CD4-positive, alpha-beta T cell (primary cell): Measurements from ENCODE around the gene KRT76. TPM values are rescaled to one million over a fixed set of nuclear protein-coding genes. Genes with fewer than 3 reads are reported as not detected.

Experiments
- ATAC-seq: fragments of 200-7000 bp; cut with Tn5 transposase; one replicate; pipeline ENCODE4 v1.10.0; 2022; ENCODE audit warnings: mild to moderate bottlenecking; ENCODE audit not compliant: poor library complexity
- CTCF ChIA-PET: fragments of 350-600 bp; sonication (Branson Sonifier 250); formaldehyde crosslinking; loops from one replicate; lab custom pipeline; 2021; ENCODE audit warnings: antibody characterized with exemption, inconsistent platforms; lab: Charles Lee
- POLR2A ChIA-PET: fragments of 350-600 bp; sonication (Branson Sonifier 250); formaldehyde crosslinking; loops from one replicate; lab custom pipeline; 2021; ENCODE audit warnings: antibody characterized with exemption, inconsistent platforms; lab: Charles Lee
- DNase-seq, 14 experiments: peaks; one replicate each; pipeline ENCODE4 v3.0.0-alpha.2; 2013 to 2020; ENCODE audit warnings: mixed read lengths in 2 of 14
- H3K27ac ChIP-seq, 2 donors: one replicate each; pipeline versions ENCODE4 v1.5.1 to v1.7.0; 2013; ENCODE audit warnings: low read length in 2 of 2, low read depth in 1 of 2, mild to moderate bottlenecking in 1 of 2
- H3K27me3 ChIP-seq, 2 experiments: 1 replicate in 1 of 2; 2 replicates in 1 of 2; pipeline versions ENCODE4 v1.6.1 to v1.7.0; 2013; ENCODE audit warnings: low read length in 2 of 2, control low read depth in 1 of 2, mild to moderate bottlenecking in 1 of 2, moderate library complexity in 1 of 2; ENCODE audit not compliant: insufficient read depth in 2 of 2, control insufficient read depth in 1 of 2
- H3K36me3 ChIP-seq: one replicate; pipeline ENCODE4 v1.6.1; 2013; ENCODE audit warnings: low read length, control low read depth; ENCODE audit not compliant: insufficient read depth
- H3K4me1 ChIP-seq: one replicate; pipeline ENCODE4 v1.6.1; 2013; ENCODE audit warnings: low read length, control low read depth; ENCODE audit not compliant: insufficient read depth
- H3K4me3 ChIP-seq: one replicate; pipeline ENCODE4 v1.5.1; 2013; ENCODE audit warnings: mild to moderate bottlenecking, low read length, moderate library complexity
- H3K9me3 ChIP-seq, 2 experiments: 1 replicate in 1 of 2; 2 replicates in 1 of 2; pipeline versions ENCODE4 v1.6.1 to v1.7.0; 2013; ENCODE audit warnings: low read length in 2 of 2, mild to moderate bottlenecking in 2 of 2, control low read depth in 1 of 2, moderate library complexity in 1 of 2; ENCODE audit not compliant: control insufficient read depth in 1 of 2, insufficient read depth in 1 of 2
- H3K27ac Mint-ChIP-seq: one replicate; pipeline ENCODE4 v1.8.0; 2020; ENCODE audit warnings: mixed read lengths
- H3K27me3 Mint-ChIP-seq: one replicate; pipeline ENCODE4 v1.8.0; 2021; ENCODE audit warnings: mixed read lengths
- H3K36me3 Mint-ChIP-seq: one replicate; pipeline ENCODE4 v1.8.0; 2021; ENCODE audit warnings: low read depth, mixed read lengths
- H3K4me1 Mint-ChIP-seq: one replicate; pipeline ENCODE4 v1.8.0; 2021; ENCODE audit warnings: low read depth, mixed read lengths
- H3K4me3 Mint-ChIP-seq: one replicate; pipeline ENCODE4 v1.8.0; 2020; ENCODE audit warnings: mild to moderate bottlenecking, mixed read lengths
- H3K9me3 Mint-ChIP-seq: one replicate; pipeline ENCODE4 v1.8.0; 2020; ENCODE audit warnings: mixed read lengths
- CTCF ChIP-seq: fragments of 200-600 bp; IDR thresholded peaks from one replicate; pipeline ENCODE4 v1.8.0; 2022; ENCODE audit warnings: antibody characterized with exemption, mild to moderate bottlenecking
- intact Hi-C, 2 experiments: fragments of 100-400 bp; cut with DNase I in 1 of 2; cut with micrococcal nuclease in 1 of 2; formaldehyde crosslinking; loops; one replicate each; pipeline versions ENCODE4 v1.15.1 to v1.9.0; 2023 to 2025; cut with DNase I, micrococcal nuclease
- total RNA-seq, 174 experiments: library from RNA in 2 of 174; stranded (reverse) in 2 of 174; gene quantifications; one replicate each; pipeline ENCODE4 v1.2.3 and lab custom pipeline; 2021 to 2026

The KRT76 gene
- total RNA-seq, 2 experiments from 2014 or later: not detected

DNA sequence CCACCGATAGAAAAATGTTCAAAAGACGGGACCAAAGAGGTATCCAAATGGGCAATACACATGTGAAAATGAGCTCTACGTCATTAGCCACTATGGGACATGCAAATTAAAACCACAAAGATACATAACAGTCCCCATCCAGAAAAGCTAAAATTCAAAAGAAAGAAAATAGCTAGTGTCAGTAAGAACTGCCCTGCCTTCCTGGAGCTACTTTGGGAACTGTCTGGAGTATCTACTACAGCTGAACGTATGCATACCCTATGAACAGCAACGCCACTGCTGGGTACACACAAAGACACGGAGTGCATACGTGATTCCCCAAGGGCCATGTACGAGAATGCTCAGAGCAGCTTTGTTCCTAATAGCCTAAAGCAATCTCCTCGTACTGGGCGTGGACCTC is 48.0 kb downstream of the KRT76 start:
- Histone ChIP-seq H3K36me3 (no peaks in the 10 kb centered on the region), H3K4me3 (no peak overlapping the region), H3K4me1 (no peaks in the 10 kb centered on the region), H3K27ac (no peak overlapping the region), H3K27me3 (no peaks in the 10 kb centered on the region), H3K9me3 (peaks cover 0 to 4% of the 10 kb centered on the region in 2 experiments)
- Mint-ChIP-seq H3K27me3 (no peaks in the 10 kb centered on the region), H3K4me3 (no peak overlapping the region), H3K9me3 (no peaks in the 10 kb centered on the region), H3K4me1 (no peaks in the 10 kb centered on the region), H3K27ac (no peak overlapping the region), H3K36me3 (no peaks in the 10 kb centered on the region)
- ChIA-PET POLR2A (no interaction called here), CTCF (no interaction called here)
- DNase-seq: no peak
- TF ChIP-seq CTCF: no peak
- ATAC-seq: no peak
- intact Hi-C loops: no loop called here

DNA sequence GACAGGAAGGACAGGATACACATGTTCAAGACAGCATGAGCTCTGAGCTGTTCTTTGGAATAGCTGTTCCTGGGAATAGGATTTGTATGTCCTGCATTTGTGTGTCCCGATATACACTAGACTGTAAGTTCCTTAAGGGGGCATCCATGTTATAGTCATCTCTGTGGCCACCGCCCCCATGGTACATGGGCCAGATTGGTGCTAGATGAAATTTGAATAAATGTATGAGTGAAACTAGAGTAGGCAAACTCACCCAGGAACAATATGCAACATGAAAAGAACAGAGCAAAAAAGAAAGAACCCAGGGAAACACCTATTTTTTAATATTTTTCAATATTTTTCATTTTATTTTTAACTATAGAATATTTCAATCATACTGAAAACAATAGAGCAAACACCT is 48.8 kb downstream of the KRT76 start:
- H3K4me1 ChIP-seq: no peaks in the 10 kb centered on the region
- H3K9me3 Mint-ChIP-seq: no peaks in the 10 kb centered on the region
- intact Hi-C loops: no loop called here
- no peak overlapping the region for H3K27ac Mint-ChIP-seq
- no peak for TF ChIP-seq CTCF
- peaks cover 0 to 4% of the 10 kb centered on the region in 2 experiments for H3K9me3 ChIP-seq
- no peaks in the 10 kb centered on the region for H3K27me3 ChIP-seq
- no peaks in the 10 kb centered on the region for H3K36me3 ChIP-seq
- no peak for ATAC-seq
- no peaks in the 10 kb centered on the region for H3K27me3 Mint-ChIP-seq
- POLR2A ChIA-PET: no interaction called here
- no peak for DNase-seq
- H3K27ac ChIP-seq: no peak overlapping the region
- H3K4me1 Mint-ChIP-seq: no peaks in the 10 kb centered on the region
- no peak overlapping the region for H3K4me3 Mint-ChIP-seq
- CTCF ChIA-PET: no interaction called here
- H3K4me3 ChIP-seq: no peak overlapping the region
- no peaks in the 10 kb centered on the region for H3K36me3 Mint-ChIP-seq

DNA sequence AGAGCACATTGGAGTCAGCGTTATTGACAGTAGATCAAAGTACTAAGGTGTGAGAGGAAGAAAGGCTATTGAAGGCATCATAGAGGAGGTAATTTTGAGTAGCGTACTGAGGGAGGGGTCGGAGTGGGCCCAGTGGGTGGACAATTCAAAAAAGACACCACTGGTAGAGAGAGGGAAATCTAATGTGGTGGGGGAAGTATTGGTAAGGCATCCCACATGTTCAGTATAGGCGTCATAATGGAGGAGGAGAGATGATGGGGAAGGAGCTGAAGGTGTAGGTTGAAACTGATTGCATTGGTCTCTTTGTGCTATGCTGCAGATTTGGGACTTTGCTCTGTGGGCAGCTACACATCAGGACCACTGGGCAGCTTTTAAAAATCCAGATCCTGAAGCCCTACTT is 50.1 kb downstream of the KRT76 start:
- Mint-ChIP-seq H3K36me3 (no peaks in the 10 kb centered on the region), H3K4me1 (no peaks in the 10 kb centered on the region), H3K27me3 (no peaks in the 10 kb centered on the region), H3K9me3 (no peaks in the 10 kb centered on the region), H3K27ac (no peak overlapping the region), H3K4me3 (no peak overlapping the region)
- POLR2A ChIA-PET: no interaction called here
- CTCF ChIA-PET: no interaction called here
- Histone ChIP-seq H3K9me3 (peaks cover 0 to 4% of the 10 kb centered on the region in 2 experiments), H3K27ac (no peak overlapping the region), H3K4me3 (no peak overlapping the region), H3K4me1 (no peaks in the 10 kb centered on the region), H3K36me3 (no peaks in the 10 kb centered on the region), H3K27me3 (no peaks in the 10 kb centered on the region)
- TF ChIP-seq CTCF: no peak
- ATAC-seq (no peak), DNase-seq (no peak)
- intact Hi-C loops: no loop called here
